Measurements from ENCODE around the gene MELTF. TPM values are rescaled to one million over a fixed set of nuclear protein-coding genes. Genes with fewer than 3 reads are reported as not detected.

Gene MELTF
- polyA plus RNA-seq, 2 of the 4 experiments (the other 2 are of a cell fraction): 10.5 to 23.4 TPM

GRCh38 chr3:196975349-196975748 is 54.3 kb downstream of the MELTF start:
- no peaks in the 10 kb centered on the region for H3K4me1 ChIP-seq
- POLR2A ChIA-PET: no interaction called here
- DNase-seq (ENCODE audit: low read depth in 1 of 2, low spot score in 1 of 2) (no peak), FAIRE-seq (no peak), ATAC-seq (no peak)
- no peak for TF ChIP-seq USF2 (IDR thresholded peaks at IDR 0.05)
- no peak for TF ChIP-seq ZFP36 (IDR thresholded peaks at IDR 0.05; ENCODE audit: borderline replicate concordance, partially characterized antibody)
- no peak for TF ChIP-seq RARB (CRISPR knock-in tag; IDR thresholded peaks at IDR 0.05)
- TF ChIP-seq CBX2 (IDR thresholded peaks at IDR 0.05; ENCODE audit: borderline replicate concordance, low read depth): no peak
- TF ChIP-seq FOSB (CRISPR knock-in tag; IDR thresholded peaks at IDR 0.05): no peak
- no peak for TF ChIP-seq HOXB13 (CRISPR knock-in tag; IDR thresholded peaks at IDR 0.05; ENCODE audit: low read depth)
- TF ChIP-seq FOXS1 (CRISPR knock-in tag; IDR thresholded peaks at IDR 0.05): no peak
- TF ChIP-seq CHD2 (IDR thresholded peaks at IDR 0.05; ENCODE audit: low read length, partially characterized antibody): no peak
- TF ChIP-seq HOXA7 (CRISPR knock-in tag; IDR thresholded peaks at IDR 0.05): no peak
- TF ChIP-seq BHLHE40 (IDR thresholded peaks at IDR 0.05; ENCODE audit: low read depth, low read length): no peak
- TF ChIP-seq HEYL (CRISPR knock-in tag; IDR thresholded peaks at IDR 0.05): no peak
- TF ChIP-seq KDM5A (IDR thresholded peaks at IDR 0.05): no peak
- no peak for TF ChIP-seq REST (IDR thresholded peaks at IDR 0.05)
- no peak for TF ChIP-seq TFCP2L1 (CRISPR knock-in tag; IDR thresholded peaks at IDR 0.05)
- no peak for TF ChIP-seq MAFK (IDR thresholded peaks at IDR 0.05; ENCODE audit: partially characterized antibody)
- H3K4me2 ChIP-seq: no peak overlapping the region
- CTCF ChIA-PET: interaction anchor here (0.7 to 1.0 kb wide), 2 partner anchors 54 to 55 kb away, joined by 3 to 4 read pairs; partner anchors contain the start of gene MELTF
- no peak overlapping the region for H3K27ac ChIP-seq
- no peaks in the 10 kb centered on the region; the same call in 2 of the 3 replicates for H3K9me3 ChIP-seq
- no peak overlapping the region for H3K4me3 ChIP-seq
- WGBS (ENCODE audit: missing lambda C conversion rate): 73% methylated on average over 4 of the region's 4 CpGs

GRCh38 chr3:196974661-196975060 is 55.0 kb downstream of the MELTF start:
- no peak for TF ChIP-seq JUN (IDR thresholded peaks at IDR 0.05)
- TF ChIP-seq NPAS2 (CRISPR knock-in tag; IDR thresholded peaks at IDR 0.05; ENCODE audit: borderline replicate concordance): no peak
- TF ChIP-seq HOXB5 (CRISPR knock-in tag; IDR thresholded peaks at IDR 0.05): no peak
- TF ChIP-seq HEYL (CRISPR knock-in tag; IDR thresholded peaks at IDR 0.05): no peak
- TF ChIP-seq SMC3 (IDR thresholded peaks at IDR 0.05): no peak
- no peak for TF ChIP-seq EHMT2 (IDR thresholded peaks at IDR 0.05; ENCODE audit: low read depth)
- H3K9me3 ChIP-seq: no peaks in the 10 kb centered on the region; the same call in 2 of the 3 replicates
- DNase-seq (ENCODE audit: low read depth in 1 of 2, low spot score in 1 of 2) (no peak), ATAC-seq (no peak), FAIRE-seq (no peak)
- ChIA-PET CTCF (no interaction called here), POLR2A (no interaction called here)
- no peaks in the 10 kb centered on the region for H3K4me1 ChIP-seq
- no peak overlapping the region for H3K27ac ChIP-seq
- WGBS (ENCODE audit: missing lambda C conversion rate): 84% methylated on average over 5 of the region's 5 CpGs
- no peak overlapping the region for H3K4me3 ChIP-seq
- H3K4me2 ChIP-seq: no peak overlapping the region

All from A549 (cell line).